ENCODE data around the gene SERPINE1.
"Not testable (repeated sequence)": the region's sequence is repeated elsewhere in the genome, so short reads cannot be mapped to it uniquely, and the experiment has no call there.

Gene SERPINE1

DNA sequence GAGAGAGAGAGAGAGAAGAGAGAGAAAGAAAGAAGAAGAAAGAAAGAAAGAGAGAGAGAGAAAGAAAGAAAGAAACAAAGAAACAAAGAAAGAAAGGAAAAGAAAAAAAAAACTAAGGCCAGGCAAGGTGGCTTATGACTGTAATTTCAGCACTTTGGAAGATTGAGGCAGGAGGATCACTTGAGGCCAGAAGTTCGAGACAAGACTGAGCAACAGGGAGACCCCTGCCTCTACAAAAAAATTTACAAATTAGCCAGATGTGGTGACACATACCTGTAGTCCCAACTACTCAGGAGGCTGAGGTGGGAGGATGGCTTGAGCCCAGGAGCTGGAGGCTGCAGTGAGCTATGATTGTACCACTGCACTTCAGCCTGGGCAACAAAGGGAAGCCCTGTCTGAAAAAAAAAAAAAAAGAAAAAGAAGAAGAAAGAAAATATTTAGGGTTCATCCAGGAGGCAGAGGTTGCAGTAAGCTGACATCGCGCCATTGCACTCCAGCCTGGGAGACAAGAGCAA is 2.8 kb downstream of the SERPINE1 start:
- Histone ChIP-seq H3K27me3 (ENCODE audit: control insufficient read depth, low read length) (peaks cover 42% of the 10 kb centered on the region), H3K27ac (ENCODE audit: low read depth, low read length) (no peak overlapping the region), H3K9me3 (ENCODE audit: control insufficient read depth, insufficient read depth, low read length) (no peaks in the 10 kb centered on the region), H3K4me1 (ENCODE audit: control insufficient read depth, low read length) (peaks cover 16% of the 10 kb centered on the region), H3K4me2 (ENCODE audit: low read length) (no peak overlapping the region), H4K20me1 (ENCODE audit: control insufficient read depth, insufficient read depth, low read depth, low read length) (no peaks in the 10 kb centered on the region), H3K9me2 (replicated peaks; ENCODE audit: control insufficient read depth, low read length) (no peaks in the 10 kb centered on the region), H3K79me2 (ENCODE audit: control insufficient read depth, low read length) (no peaks in the 10 kb centered on the region), H3K36me3 (ENCODE audit: control insufficient read depth, low read length) (no peaks in the 10 kb centered on the region), H3K4me3 (ENCODE audit: low read length) (no peak overlapping the region), H3F3A (ENCODE audit: control insufficient read depth, insufficient read depth) (no peaks in the 10 kb centered on the region)
- TF ChIP-seq, protein P1, sequence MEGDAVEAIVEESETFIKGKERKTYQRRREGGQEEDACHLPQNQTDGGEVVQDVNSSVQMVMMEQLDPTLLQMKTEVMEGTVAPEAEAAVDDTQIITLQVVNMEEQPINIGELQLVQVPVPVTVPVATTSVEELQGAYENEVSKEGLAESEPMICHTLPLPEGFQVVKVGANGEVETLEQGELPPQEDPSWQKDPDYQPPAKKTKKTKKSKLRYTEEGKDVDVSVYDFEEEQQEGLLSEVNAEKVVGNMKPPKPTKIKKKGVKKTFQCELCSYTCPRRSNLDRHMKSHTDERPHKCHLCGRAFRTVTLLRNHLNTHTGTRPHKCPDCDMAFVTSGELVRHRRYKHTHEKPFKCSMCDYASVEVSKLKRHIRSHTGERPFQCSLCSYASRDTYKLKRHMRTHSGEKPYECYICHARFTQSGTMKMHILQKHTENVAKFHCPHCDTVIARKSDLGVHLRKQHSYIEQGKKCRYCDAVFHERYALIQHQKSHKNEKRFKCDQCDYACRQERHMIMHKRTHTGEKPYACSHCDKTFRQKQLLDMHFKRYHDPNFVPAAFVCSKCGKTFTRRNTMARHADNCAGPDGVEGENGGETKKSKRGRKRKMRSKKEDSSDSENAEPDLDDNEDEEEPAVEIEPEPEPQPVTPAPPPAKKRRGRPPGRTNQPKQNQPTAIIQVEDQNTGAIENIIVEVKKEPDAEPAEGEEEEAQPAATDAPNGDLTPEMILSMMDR (IDR thresholded peaks at IDR 0.05; ENCODE audit: low read depth, low read length, poor library complexity, severe bottlenecking): no peak
- TF ChIP-seq EZH2phosphoT487 (IDR thresholded peaks at IDR 0.05; ENCODE audit: borderline replicate concordance, low read length): no peak

DNA sequence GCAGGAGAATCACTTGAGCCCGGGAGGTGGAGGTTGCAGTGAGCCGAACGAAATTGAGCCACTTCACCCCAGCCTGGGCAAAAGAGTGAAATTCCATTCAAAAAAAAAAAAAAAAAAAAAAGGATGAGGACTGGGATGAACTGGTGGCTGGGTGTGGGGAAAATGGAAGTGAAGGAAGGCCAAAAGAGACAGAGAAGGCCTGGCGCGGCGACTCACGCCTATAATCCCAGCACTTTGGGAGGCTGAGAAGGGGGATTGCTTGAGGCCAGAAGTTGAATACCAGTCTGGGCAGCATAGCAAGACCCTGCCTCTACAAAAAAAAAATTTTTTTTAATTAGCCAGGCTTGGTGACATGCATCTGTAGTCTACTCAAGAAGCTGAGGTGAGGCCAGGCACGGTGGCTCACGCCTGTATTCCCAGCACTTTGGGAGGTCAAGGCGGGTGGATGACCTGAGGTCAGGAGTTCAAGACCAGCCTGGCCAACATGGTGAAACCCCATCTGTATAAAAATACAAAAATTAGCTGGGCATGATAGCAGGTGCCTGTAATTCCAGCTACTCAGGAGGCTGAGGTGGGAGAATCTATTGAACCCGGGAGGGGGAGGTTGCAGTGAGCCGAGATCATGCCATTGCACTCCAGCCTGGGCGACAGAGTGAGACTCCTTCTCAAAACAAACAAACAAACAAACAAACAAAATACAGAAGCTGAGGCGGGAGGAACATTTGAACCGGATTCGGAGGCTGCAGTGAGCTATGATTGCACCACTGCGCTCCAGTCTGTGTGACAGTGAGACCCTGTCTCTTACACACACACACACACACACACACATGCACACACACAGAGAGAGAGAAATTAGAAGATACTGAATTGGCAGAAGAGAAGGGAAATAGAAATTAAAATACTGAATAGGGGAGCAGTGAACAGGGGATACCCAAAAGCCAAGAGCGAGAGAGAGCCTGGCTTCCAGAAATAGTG is 6.0 kb downstream of the SERPINE1 start:
- not testable (repeated sequence) for H3K4me1 ChIP-seq (ENCODE audit: control insufficient read depth, low read length); H3F3A ChIP-seq (ENCODE audit: control insufficient read depth, insufficient read depth); H3K9me3 ChIP-seq (ENCODE audit: control insufficient read depth, insufficient read depth, low read length); H3K79me2 ChIP-seq (ENCODE audit: control insufficient read depth, low read length); H4K20me1 ChIP-seq (ENCODE audit: control insufficient read depth, insufficient read depth, low read depth, low read length); H3K36me3 ChIP-seq (ENCODE audit: control insufficient read depth, low read length); H3K4me3 ChIP-seq (ENCODE audit: low read length); H3K4me2 ChIP-seq (ENCODE audit: low read length); H3K9me2 ChIP-seq (replicated peaks; ENCODE audit: control insufficient read depth, low read length); H3K27ac ChIP-seq (ENCODE audit: low read depth, low read length)
- peaks cover 44% of the 10 kb centered on the region for H3K27me3 ChIP-seq (ENCODE audit: control insufficient read depth, low read length)

DNA sequence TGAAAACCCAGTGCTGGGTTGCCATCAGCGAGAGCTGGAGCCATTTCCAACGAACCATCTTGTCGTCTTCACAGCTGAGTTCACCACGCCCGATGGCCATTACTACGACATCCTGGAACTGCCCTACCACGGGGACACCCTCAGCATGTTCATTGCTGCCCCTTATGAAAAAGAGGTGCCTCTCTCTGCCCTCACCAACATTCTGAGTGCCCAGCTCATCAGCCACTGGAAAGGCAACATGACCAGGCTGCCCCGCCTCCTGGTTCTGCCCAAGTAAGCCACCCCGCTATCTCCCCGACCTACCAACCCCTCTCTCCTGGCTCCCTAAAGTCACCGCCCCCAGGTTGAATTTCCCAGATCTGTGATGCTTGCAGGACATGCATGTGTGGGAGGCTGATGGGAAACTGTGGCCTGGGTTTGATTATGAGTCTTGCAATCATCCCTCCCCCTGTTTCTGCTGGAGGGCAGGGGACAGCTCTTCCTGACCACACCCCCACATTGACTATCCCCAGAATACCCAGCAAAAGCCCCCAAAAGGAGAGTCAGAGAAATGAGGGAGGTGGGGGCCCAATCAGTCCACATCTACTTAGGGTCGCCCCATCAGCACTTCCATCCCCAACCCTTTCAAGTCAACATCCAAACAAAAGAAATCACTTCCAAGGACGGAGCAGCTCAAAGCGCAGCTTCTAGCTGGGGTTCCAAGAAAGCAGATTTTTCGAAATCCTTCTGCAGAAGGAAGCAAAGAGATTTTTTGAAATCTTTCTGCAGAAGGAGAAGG is 6.9 kb downstream of the SERPINE1 start:
- no peaks in the 10 kb centered on the region for H3K79me2 ChIP-seq (ENCODE audit: control insufficient read depth, low read length)
- H3K9me3 ChIP-seq (ENCODE audit: control insufficient read depth, insufficient read depth, low read length): no peaks in the 10 kb centered on the region
- H3K4me3 ChIP-seq (ENCODE audit: low read length): no peak overlapping the region
- H3K36me3 ChIP-seq (ENCODE audit: control insufficient read depth, low read length): no peaks in the 10 kb centered on the region
- H3K4me1 ChIP-seq (ENCODE audit: control insufficient read depth, low read length): peaks cover 7% of the 10 kb centered on the region
- no peak overlapping the region for H3K27ac ChIP-seq (ENCODE audit: low read depth, low read length)
- H3F3A ChIP-seq (ENCODE audit: control insufficient read depth, insufficient read depth): no peaks in the 10 kb centered on the region
- TF ChIP-seq, protein P1 (IDR thresholded peaks at IDR 0.05; ENCODE audit: low read depth, low read length, poor library complexity, severe bottlenecking): no peak
- no peak for TF ChIP-seq EZH2phosphoT487 (IDR thresholded peaks at IDR 0.05; ENCODE audit: borderline replicate concordance, low read length)
- H3K27me3 ChIP-seq (ENCODE audit: control insufficient read depth, low read length): peaks cover 37% of the 10 kb centered on the region
- no peaks in the 10 kb centered on the region for H3K9me2 ChIP-seq (replicated peaks; ENCODE audit: control insufficient read depth, low read length)
- no peak overlapping the region for H3K4me2 ChIP-seq (ENCODE audit: low read length)
- H4K20me1 ChIP-seq (ENCODE audit: control insufficient read depth, insufficient read depth, low read depth, low read length): 0 out of 2 replicates have a peak, but pooled peaks cover 3% of the 10 kb centered on the region

Data from DOHH2 (cell line).